SU-DHL-6 (cell line): ENCODE results near the gene TEX55.
"Not testable (repeated sequence)": the region's sequence is repeated elsewhere in the genome, so short reads cannot be mapped to it uniquely, and the experiment has no call there.

ENCODE experiments used
- H2AFZ ChIP-seq: fragments of 200-600 bp; sonication (generic); 2 replicates; pipeline ENCODE4 v1.6.1; 2014; ENCODE audit warnings: low read depth, mild to moderate bottlenecking, moderate library complexity, mixed read lengths, antibody characterized with exemption, low read length; ENCODE audit not compliant: severe bottlenecking
- H3F3A ChIP-seq: fragments of 200-600 bp; shearing (Covaris generic); 2 replicates; pipeline ENCODE4 v1.6.0; 2016; ENCODE audit warnings: antibody characterized with exemption, mild to moderate bottlenecking; ENCODE audit not compliant: insufficient read depth
- H3K27ac ChIP-seq: fragments of 200-600 bp; sonication (generic); 2 replicates; pipeline ENCODE4 v1.5.1; 2016; ENCODE audit warnings: low read depth, mild to moderate bottlenecking, low read length, moderate library complexity, mixed read lengths
- H3K27me3 ChIP-seq: fragments of 200-600 bp; sonication (generic), shearing (Covaris generic); 2 replicates; pipeline ENCODE4 v1.6.0; 2014; ENCODE audit warnings: mild to moderate bottlenecking, low read length
- H3K36me3 ChIP-seq: fragments of 200-600 bp; sonication (generic); 2 replicates; pipeline ENCODE4 v1.6.1; 2014; ENCODE audit warnings: mild to moderate bottlenecking, low read length, mixed read lengths
- H3K4me2 ChIP-seq: fragments of 300-600, 200-600 bp; shearing (Covaris generic), sonication (generic); 2 replicates; pipeline ENCODE4 v1.6.0; 2014; ENCODE audit warnings: low read length, low read depth, mild to moderate bottlenecking; ENCODE audit not compliant: poor library complexity, severe bottlenecking
- H3K4me3 ChIP-seq: fragments of 200-600 bp; sonication (generic); 2 replicates; pipeline ENCODE4 v1.5.1; 2014; ENCODE audit warnings: antibody characterized with exemption, low read length, mild to moderate bottlenecking, mixed read lengths; ENCODE audit not compliant: insufficient read depth, poor library complexity, severe bottlenecking
- H3K79me2 ChIP-seq: fragments of 200-600 bp; sonication (generic); 2 replicates; pipeline ENCODE4 v1.6.1; 2014; ENCODE audit warnings: mild to moderate bottlenecking, low read length, moderate library complexity; ENCODE audit not compliant: insufficient read depth
- H3K9ac ChIP-seq: fragments of 200-600 bp; sonication (generic); 2 replicates; pipeline ENCODE4 v1.7.0; 2014; ENCODE audit warnings: mild to moderate bottlenecking, low read length
- H3K9me2 ChIP-seq: fragments of 200-600 bp; sonication (generic); replicated peaks from 2 replicates; pipeline ENCODE4 v1.6.1; 2014; ENCODE audit warnings: low read length; ENCODE audit not compliant: insufficient read depth
- H3K9me3 ChIP-seq: fragments of 200-600 bp; sonication (generic); 2 replicates; pipeline ENCODE4 v1.6.1; 2014; ENCODE audit warnings: low read length, mixed read lengths; ENCODE audit not compliant: insufficient read depth
- H4K20me1 ChIP-seq: fragments of 200-600 bp; sonication (generic); 2 replicates; pipeline ENCODE4 v1.6.1; 2014; ENCODE audit warnings: low read depth, mild to moderate bottlenecking, antibody characterized with exemption, low read length, moderate library complexity, mixed read lengths
- EZH2phosphoT487 ChIP-seq: fragments of 200-600 bp; sonication (generic), shearing (Covaris generic); conservative IDR thresholded peaks from 2 replicates; pipeline ENCODE4 v1.6.1; 2018; ENCODE audit warnings: mild to moderate bottlenecking, antibody characterized with exemption, low read length, moderate library complexity, mixed read lengths
- TF ChIP-seq, protein P1 (sequence below): fragments of 200-600 bp; sonication (generic); IDR thresholded peaks from one replicate; pipeline ENCODE4 v1.5.1; 2017; ENCODE audit warnings: antibody characterized with exemption, mild to moderate bottlenecking, low read length, moderate library complexity; ENCODE audit not compliant: insufficient read depth, poor library complexity, severe bottlenecking

The TEX55 gene

DNA sequence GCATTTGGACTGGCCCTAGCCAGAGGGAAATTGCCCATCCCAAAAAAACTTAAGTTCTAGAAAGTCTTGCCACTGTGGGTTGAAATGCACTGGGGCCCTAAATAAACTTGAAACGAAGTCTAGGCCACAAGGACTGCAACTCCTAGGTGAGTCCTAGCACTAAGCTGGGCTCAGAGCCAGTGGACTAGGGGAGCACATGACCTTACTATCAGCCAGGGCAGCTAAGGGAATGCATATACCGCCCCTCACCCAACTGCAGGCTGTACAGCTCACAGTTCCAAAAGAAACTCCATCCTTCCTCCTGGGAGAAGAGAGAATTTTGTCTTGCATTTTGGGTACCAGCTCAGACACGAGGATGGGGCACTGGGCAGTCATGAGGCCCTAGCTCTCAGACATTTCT lies 23.6 kb upstream of the TEX55 start:
- no peak overlapping the region for H3K27ac ChIP-seq
- no peak for TF ChIP-seq EZH2phosphoT487
- TF ChIP-seq, protein P1, sequence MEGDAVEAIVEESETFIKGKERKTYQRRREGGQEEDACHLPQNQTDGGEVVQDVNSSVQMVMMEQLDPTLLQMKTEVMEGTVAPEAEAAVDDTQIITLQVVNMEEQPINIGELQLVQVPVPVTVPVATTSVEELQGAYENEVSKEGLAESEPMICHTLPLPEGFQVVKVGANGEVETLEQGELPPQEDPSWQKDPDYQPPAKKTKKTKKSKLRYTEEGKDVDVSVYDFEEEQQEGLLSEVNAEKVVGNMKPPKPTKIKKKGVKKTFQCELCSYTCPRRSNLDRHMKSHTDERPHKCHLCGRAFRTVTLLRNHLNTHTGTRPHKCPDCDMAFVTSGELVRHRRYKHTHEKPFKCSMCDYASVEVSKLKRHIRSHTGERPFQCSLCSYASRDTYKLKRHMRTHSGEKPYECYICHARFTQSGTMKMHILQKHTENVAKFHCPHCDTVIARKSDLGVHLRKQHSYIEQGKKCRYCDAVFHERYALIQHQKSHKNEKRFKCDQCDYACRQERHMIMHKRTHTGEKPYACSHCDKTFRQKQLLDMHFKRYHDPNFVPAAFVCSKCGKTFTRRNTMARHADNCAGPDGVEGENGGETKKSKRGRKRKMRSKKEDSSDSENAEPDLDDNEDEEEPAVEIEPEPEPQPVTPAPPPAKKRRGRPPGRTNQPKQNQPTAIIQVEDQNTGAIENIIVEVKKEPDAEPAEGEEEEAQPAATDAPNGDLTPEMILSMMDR: no peak
- H4K20me1 ChIP-seq: no peaks in the 10 kb centered on the region
- no peaks in the 10 kb centered on the region for H3K9me2 ChIP-seq
- no peak overlapping the region for H2AFZ ChIP-seq
- peaks cover 3% of the 10 kb centered on the region; the same call in 1 of the 2 replicates for H3K9me3 ChIP-seq
- H3K36me3 ChIP-seq: no peaks in the 10 kb centered on the region
- no peak overlapping the region for H3K4me3 ChIP-seq
- no peaks in the 10 kb centered on the region for H3K27me3 ChIP-seq
- no peak overlapping the region for H3K4me2 ChIP-seq
- no peaks in the 10 kb centered on the region for H3F3A ChIP-seq
- H3K79me2 ChIP-seq: no peaks in the 10 kb centered on the region
- no peak overlapping the region for H3K9ac ChIP-seq

DNA sequence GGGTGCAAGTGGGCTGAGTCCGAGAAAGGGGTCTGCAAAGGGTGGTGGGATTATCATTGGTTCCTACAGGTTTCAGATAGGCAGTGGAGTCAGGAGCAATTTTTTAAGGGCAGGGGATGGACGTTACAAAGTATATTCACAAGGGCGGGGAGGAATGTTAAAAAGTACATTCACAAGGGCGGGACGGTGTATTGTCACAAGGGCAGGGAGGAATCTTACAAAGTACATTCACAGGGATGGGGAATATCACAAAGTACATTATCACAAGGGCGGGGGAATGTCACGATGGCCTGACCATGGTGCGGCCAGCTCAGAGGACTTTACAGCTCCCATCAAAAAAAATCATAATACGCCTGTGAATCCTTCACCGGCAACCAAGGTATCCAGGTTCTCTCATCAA lies 20.6 kb upstream of the TEX55 start:
- Histone ChIP-seq H3K9ac (no peak overlapping the region), H3K36me3 (no peaks in the 10 kb centered on the region), H3K4me2 (no peak overlapping the region), H3K9me3 (no peaks in the 10 kb centered on the region), H3F3A (no peaks in the 10 kb centered on the region), H4K20me1 (no peaks in the 10 kb centered on the region), H3K4me3 (no peak overlapping the region), H3K27me3 (no peaks in the 10 kb centered on the region), H2AFZ (no peak overlapping the region), H3K79me2 (no peaks in the 10 kb centered on the region), H3K9me2 (no peaks in the 10 kb centered on the region), H3K27ac (no peak overlapping the region)
- no peak for TF ChIP-seq EZH2phosphoT487
- TF ChIP-seq, protein P1: no peak

GRCh38 chr3:119125742-119126504 lies 20.0 kb upstream of the TEX55 start:
- Histone ChIP-seq H3K36me3 (no peaks in the 10 kb centered on the region), H3K4me3 (no peak overlapping the region), H3K27ac (no peak overlapping the region), H3K9ac (no peak overlapping the region), H3K9me2 (no peaks in the 10 kb centered on the region), H3K4me2 (no peak overlapping the region), H3F3A (no peaks in the 10 kb centered on the region), H4K20me1 (no peaks in the 10 kb centered on the region), H3K27me3 (no peaks in the 10 kb centered on the region), H3K9me3 (no peaks in the 10 kb centered on the region), H3K79me2 (no peaks in the 10 kb centered on the region), H2AFZ (no peak overlapping the region)
- no peak for TF ChIP-seq EZH2phosphoT487
- TF ChIP-seq, protein P1: no peak

GRCh38 chr3:119130291-119130690 lies 15.7 kb upstream of the TEX55 start:
- not testable (repeated sequence) for H2AFZ ChIP-seq, H3K27ac ChIP-seq, H3K4me2 ChIP-seq, H3K9ac ChIP-seq, H3K4me3 ChIP-seq, H3K9me3 ChIP-seq, H3K9me2 ChIP-seq, H3K27me3 ChIP-seq, H3K79me2 ChIP-seq, H4K20me1 ChIP-seq, H3K36me3 ChIP-seq, H3F3A ChIP-seq

GRCh38 chr3:119132291-119132690 lies 13.7 kb upstream of the TEX55 start:
- not testable (repeated sequence) for H3K9me3 ChIP-seq, H2AFZ ChIP-seq, H3K9ac ChIP-seq, H3K27ac ChIP-seq, H3F3A ChIP-seq, H3K36me3 ChIP-seq, H3K79me2 ChIP-seq, H3K4me3 ChIP-seq, H3K27me3 ChIP-seq, H3K9me2 ChIP-seq, H3K4me2 ChIP-seq, H4K20me1 ChIP-seq

DNA sequence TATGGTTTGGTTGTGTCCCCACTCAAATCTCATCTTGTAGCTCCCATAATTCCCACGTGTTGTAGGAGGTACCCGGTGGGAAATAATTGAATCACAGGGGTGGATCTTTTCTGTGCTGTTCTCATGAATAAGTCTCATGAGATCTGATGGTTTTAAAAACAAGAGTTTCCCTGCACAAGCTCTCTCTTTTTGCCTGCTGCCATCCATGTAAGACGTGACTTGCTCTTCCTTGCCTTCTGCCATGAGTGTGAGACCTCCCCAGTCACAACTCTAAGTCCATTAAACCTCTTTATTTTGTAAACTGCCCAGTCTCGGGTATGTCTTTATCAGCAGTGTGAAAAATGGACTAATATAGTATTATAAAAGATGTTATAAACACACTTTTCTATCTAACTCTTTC lies 6.6 kb upstream of the TEX55 start:
- H3K4me2 ChIP-seq, H3K9me2 ChIP-seq, H4K20me1 ChIP-seq, H3K9me3 ChIP-seq, H3K9ac ChIP-seq, H3K36me3 ChIP-seq, H3K27ac ChIP-seq, H3K4me3 ChIP-seq, H2AFZ ChIP-seq, H3K79me2 ChIP-seq, H3F3A ChIP-seq, H3K27me3 ChIP-seq: not testable (repeated sequence)
